Calu3 (cell line): ENCODE data around the gene NDUFA9. TPM values are rescaled to one million over a fixed set of nuclear protein-coding genes. Genes with fewer than 3 reads are reported as not detected.

Experiments used
- BruUV-seq: library from RNA; stranded (reverse); fragments of 400-500 nt; replicated peaks from 2 replicates; lab custom pipeline; 2021; lab: Mats Ljungman, UMichigan
- CTCF ChIA-PET: fragments of 300-600 bp; sonication (Branson Sonifier 250); formaldehyde crosslinking; loops from one replicate; lab custom pipeline; 2022; ENCODE audit warnings: antibody characterized with exemption; lab: Charles Lee
- DNase-seq: peaks from one replicate; pipeline ENCODE4 v3.0.0; 2022
- H3K27ac Mint-ChIP-seq: one replicate; pipeline ENCODE4 v1.8.0; 2022; ENCODE audit warnings: mixed read lengths; ENCODE audit not compliant: unreplicated experiment
- H3K27me3 Mint-ChIP-seq: one replicate; pipeline ENCODE4 v1.8.0; 2022; ENCODE audit warnings: mixed read lengths; ENCODE audit not compliant: unreplicated experiment
- H3K36me3 Mint-ChIP-seq: one replicate; pipeline ENCODE4 v1.8.0; 2022; ENCODE audit warnings: mild to moderate bottlenecking, moderate library complexity, mixed read lengths; ENCODE audit not compliant: insufficient read depth, unreplicated experiment
- H3K4me1 Mint-ChIP-seq: one replicate; pipeline ENCODE4 v1.8.0; 2022; ENCODE audit warnings: mild to moderate bottlenecking, low read depth, mixed read lengths; ENCODE audit not compliant: unreplicated experiment
- H3K4me3 Mint-ChIP-seq: one replicate; pipeline ENCODE4 v1.8.0; 2022; ENCODE audit warnings: mild to moderate bottlenecking, low read depth, moderate library complexity, mixed read lengths; ENCODE audit not compliant: unreplicated experiment
- H3K9me3 Mint-ChIP-seq: one replicate; pipeline ENCODE4 v1.8.0; 2022; ENCODE audit warnings: low read depth, mixed read lengths; ENCODE audit not compliant: unreplicated experiment
- CTCF ChIP-seq: fragments of 200-600 bp; IDR thresholded peaks from one replicate; pipeline ENCODE4 v1.8.0; 2022; ENCODE audit warnings: antibody characterized with exemption; ENCODE audit not compliant: unreplicated experiment
- intact Hi-C: fragments of 100-400 bp; cut with micrococcal nuclease; formaldehyde crosslinking; loops from one replicate; pipeline ENCODE4 v1.10.0; 2022; ENCODE audit not compliant: unreplicated experiment
- total RNA-seq: library from RNA; stranded (reverse); gene quantifications from 2 replicates; pipeline ENCODE4 v1.2.3, GENCODE V29; 2022

The NDUFA9 gene
- total RNA-seq, 1 experiment from 2014 or later: 125 TPM

GRCh38 chr12:4607056-4607455 lies 41.9 kb upstream of the NDUFA9 start:
- intact Hi-C loops: loop anchor here (10.0 kb wide), 1 partner anchor 148 kb away; no protein-coding TSS in a partner anchor
- CTCF ChIA-PET: no interaction called here
- DNase-seq: no peak
- no peak overlapping the region for H3K4me3 Mint-ChIP-seq
- TF ChIP-seq CTCF: no peak
- peaks cover 8% of the 10 kb centered on the region for H3K36me3 Mint-ChIP-seq
- H3K4me1 Mint-ChIP-seq: no peaks in the 10 kb centered on the region
- no TSS peak for BruUV-seq
- H3K27me3 Mint-ChIP-seq: peaks cover 23% of the 10 kb centered on the region
- no peaks in the 10 kb centered on the region for H3K9me3 Mint-ChIP-seq
- no peak overlapping the region for H3K27ac Mint-ChIP-seq

GRCh38 chr12:4609071-4609470 lies 39.8 kb upstream of the NDUFA9 start:
- H3K9me3 Mint-ChIP-seq: no peaks in the 10 kb centered on the region
- H3K4me1 Mint-ChIP-seq: no peaks in the 10 kb centered on the region
- intact Hi-C loops: loop anchor here (10.0 kb wide), 1 partner anchor 146 kb away; no protein-coding TSS in a partner anchor

GRCh38 chr12:4610481-4610880 lies 38.4 kb upstream of the NDUFA9 start:
- Mint-ChIP-seq H3K36me3 (no peaks in the 10 kb centered on the region), H3K4me1 (no peaks in the 10 kb centered on the region), H3K4me3 (no peak overlapping the region), H3K27ac (no peak overlapping the region), H3K27me3 (no peaks in the 10 kb centered on the region), H3K9me3 (no peaks in the 10 kb centered on the region)
- CTCF ChIA-PET: no interaction called here
- TF ChIP-seq CTCF: no peak
- intact Hi-C loops: no loop called here
- no TSS peak for BruUV-seq
- no peak for DNase-seq

More at GRCh38 chr12:4609071-4609470, 39.8 kb upstream of the NDUFA9 start:
- no peak for TF ChIP-seq CTCF
- Mint-ChIP-seq H3K27me3 (peaks cover 3% of the 10 kb centered on the region), H3K36me3 (peaks cover 8% of the 10 kb centered on the region), H3K4me3 (no peak overlapping the region), H3K27ac (no peak overlapping the region)
- no peak for DNase-seq
- CTCF ChIA-PET: no interaction called here
- BruUV-seq: no TSS peak

- CTCF ChIA-PET: no interaction called here
Measured at GRCh38 chr12:4615667-4616066, 33.2 kb upstream of the NDUFA9 start.

More at GRCh38 chr12:4615667-4616066, 33.2 kb upstream of the NDUFA9 start:
- Mint-ChIP-seq H3K36me3 (no peaks in the 10 kb centered on the region), H3K27ac (no peak overlapping the region), H3K4me1 (no peaks in the 10 kb centered on the region), H3K9me3 (no peaks in the 10 kb centered on the region), H3K27me3 (no peaks in the 10 kb centered on the region), H3K4me3 (no peak overlapping the region)
- no peak for TF ChIP-seq CTCF
- intact Hi-C loops: no loop called here
- DNase-seq: no peak
- no TSS peak for BruUV-seq
